GM19455 (cell line): ENCODE data around the gene SYDE2.
"Not testable (repeated sequence)": the region's sequence is repeated elsewhere in the genome, so short reads cannot be mapped to it uniquely, and the experiment has no call there.

Source experiments
- ATAC-seq: cut with Tn5 transposase; IDR thresholded peaks from one replicate; pipeline ENCODE4 v1.9.1; 2021; ENCODE audit not compliant: unreplicated experiment

Gene SYDE2, protein sequence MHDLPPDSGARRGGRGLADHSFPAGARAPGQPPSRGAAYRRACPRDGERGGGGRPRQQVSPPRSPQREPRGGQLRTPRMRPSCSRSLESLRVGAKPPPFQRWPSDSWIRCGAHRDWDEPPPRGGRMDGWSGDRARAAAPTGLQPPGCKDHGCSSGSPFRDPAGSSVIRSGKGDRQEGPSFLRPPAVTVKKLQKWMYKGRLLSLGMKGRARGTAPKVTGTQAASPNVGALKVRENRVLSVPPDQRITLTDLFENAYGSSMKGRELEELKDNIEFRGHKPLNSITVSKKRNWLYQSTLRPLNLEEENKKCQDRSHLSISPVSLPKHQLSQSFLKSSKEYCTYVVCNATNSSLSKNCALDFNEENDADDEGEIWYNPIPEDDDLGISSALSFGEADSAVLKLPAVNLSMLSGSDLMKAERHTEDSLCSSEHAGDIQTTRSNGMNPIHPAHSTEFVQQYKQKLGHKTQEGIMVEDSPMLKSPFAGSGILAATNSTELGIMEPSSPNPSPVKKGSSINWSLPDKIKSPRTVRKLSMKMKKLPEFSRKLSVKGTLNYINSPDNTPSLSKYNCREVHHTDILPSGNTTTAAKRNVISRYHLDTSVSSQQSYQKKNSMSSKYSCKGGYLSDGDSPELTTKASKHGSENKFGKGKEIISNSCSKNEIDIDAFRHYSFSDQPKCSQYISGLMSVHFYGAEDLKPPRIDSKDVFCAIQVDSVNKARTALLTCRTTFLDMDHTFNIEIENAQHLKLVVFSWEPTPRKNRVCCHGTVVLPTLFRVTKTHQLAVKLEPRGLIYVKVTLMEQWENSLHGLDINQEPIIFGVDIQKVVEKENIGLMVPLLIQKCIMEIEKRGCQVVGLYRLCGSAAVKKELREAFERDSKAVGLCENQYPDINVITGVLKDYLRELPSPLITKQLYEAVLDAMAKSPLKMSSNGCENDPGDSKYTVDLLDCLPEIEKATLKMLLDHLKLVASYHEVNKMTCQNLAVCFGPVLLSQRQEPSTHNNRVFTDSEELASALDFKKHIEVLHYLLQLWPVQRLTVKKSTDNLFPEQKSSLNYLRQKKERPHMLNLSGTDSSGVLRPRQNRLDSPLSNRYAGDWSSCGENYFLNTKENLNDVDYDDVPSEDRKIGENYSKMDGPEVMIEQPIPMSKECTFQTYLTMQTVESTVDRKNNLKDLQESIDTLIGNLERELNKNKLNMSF

GRCh38 chr1:85200463-85201339 lies at the start of gene SYDE2:
Gene SYDE2, minus strand, starts transcription at chr1:85201016. Its CDS starts 20 bp downstream, at chr1:85200996.
- ATAC-seq, result peak; percentile 87

- ATAC-seq, result not testable (repeated sequence)
Observed at GRCh38 chr1:85249042-85249441, 48.2 kb upstream of the SYDE2 start.

GRCh38 chr1:85245891-85246290 lies 45.1 kb upstream of the SYDE2 start:
- ATAC-seq, result no peak

DNA sequence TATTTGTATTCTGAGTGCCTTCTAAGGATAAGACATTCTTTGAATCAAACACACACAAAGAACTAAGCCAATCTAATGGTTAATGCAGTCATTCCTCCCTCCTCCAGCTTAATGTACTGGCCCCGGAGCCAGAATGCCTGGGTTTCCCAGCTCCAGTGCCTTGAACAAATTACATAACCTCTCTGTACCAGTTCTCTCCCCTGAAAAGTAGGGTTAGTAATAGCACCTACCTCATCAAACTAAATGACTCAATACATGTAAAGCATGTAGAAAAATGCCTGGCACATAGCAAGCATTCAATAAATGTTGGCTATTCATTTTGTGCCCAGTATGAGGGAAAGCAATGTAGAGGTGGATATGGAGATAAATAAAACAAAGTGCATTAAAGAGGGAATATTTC lies 44.6 kb upstream of the SYDE2 start:
- ATAC-seq, result no peak

DNA sequence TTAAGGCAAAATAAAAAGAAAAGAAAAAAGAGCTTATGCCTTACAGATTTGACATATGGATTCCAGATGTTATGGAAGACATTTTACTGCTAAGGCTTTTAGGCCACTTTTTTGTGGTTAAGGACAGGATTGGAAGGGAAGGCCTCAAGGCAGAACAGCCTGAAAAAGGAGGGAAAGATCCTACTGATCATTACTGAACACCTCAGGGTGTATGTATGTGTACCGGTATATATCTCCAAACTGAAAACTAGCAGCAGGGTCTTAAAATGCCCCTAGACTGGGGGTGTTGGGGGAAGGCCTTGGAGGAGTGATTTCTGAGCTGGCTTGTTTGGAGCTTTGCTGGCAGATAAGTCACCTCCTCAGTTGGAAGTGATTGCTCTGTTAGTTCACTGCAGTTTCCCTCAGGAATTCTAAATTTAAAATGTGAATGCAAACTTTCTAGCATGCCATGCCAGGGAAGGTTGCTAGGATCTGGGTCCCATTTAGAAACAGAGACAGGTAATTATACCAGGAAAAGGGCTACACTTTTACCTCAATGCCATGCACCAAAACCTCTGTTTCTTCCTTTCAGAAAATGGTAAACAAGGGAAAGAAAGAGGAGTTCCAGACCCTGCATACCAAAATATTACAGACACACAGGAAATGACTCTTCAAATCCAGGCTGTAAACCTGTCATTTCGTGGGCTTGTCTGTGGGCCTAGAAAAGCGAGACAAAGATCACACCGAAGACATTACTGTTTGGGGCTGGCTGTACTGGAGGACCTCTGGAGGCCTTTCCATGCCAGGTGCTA lies 43.6 kb upstream of the SYDE2 start:
- no peak for ATAC-seq

DNA sequence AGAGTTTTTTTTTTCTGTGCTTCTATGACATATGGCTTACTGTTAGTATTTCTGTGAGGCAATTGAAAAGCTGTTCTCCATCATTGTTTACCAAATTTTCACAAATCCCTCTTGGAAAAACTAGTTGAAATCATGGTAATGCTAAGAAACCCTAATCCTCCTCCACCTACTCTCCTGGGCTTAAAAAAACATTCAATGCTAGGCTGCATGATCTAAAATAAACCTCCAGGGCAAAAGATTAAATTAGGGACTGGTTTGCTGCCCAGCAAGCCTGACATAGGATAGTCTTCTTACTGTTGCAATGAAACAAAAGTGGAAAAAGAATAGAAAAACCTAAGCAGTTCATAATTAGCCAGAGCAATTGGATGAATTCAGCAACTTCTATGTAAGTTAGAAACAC lies 42.6 kb upstream of the SYDE2 start:
- no peak for ATAC-seq

DNA sequence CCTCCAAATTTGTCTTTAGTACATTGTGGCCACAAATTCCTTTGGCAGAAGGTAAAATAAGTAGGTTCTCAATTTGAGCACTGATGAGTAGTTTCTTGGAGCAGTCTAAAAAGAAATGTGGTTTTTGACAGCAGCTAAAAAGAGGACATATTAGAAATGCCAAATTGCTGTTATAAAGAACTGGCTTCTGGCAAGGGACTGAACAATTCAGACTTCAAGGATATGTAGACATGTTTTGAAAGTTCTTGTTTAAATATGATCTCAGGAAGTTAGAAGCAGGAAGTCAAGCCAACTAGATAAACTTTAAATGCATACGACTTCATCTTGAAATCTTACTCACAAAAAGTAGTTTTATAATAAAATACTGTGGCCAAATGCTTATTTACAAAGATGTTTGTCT lies 39.8 kb upstream of the SYDE2 start:
- no peak for ATAC-seq

GRCh38 chr1:85240174-85240601 lies 39.4 kb upstream of the SYDE2 start:
- no peak for ATAC-seq

DNA sequence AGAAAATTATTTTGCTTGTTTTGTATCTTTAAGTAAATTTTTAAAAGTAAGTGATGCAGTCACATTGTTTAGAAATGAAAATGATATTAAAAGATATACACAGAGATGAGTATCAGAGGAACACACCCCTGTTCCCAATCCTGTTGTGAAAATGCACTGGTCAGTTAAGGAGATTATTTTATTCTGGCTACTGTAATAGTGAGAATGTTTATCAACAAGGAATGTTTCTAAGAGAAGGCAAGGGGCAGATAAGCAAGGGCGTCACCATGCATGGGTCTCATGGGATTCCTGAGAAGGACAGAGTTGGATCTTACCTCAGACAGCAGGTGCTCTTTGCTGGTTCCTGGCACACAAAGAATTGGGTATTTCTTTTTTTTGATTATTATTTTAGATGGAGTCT lies 36.8 kb upstream of the SYDE2 start:
- no peak for ATAC-seq

DNA sequence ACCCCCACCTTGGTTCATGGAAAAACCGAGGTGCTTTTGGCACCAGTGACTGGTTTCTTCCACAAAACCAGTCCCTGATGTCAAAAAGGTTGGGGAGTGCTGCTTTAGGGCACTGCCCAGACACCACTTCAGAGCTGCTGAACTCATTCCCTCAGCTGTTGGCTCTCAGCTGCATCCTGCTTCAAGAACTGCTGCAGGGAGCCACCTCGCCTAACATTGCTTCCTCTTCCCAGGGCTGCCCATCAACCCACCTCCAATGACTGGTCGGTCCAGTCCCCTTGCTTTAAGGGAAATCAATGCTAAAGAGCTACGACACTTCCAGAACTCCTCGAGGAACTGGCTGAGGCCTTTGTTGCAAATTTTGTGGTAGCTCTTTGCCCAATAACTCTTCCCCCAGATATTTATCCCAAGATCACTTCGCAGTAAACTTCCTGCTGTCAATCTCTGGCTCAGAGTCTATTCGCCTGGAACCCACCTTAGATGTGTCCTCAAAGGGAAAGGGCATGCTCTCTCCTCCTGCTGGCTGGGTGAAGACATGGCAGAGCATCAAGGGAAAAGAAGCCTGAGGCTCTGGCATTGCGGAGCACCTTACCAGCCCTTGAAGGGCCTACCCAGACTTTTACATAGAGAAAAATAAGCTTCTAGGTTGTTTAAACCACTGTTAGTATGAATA lies 29.6 kb upstream of the SYDE2 start:
- ATAC-seq, result no peak

DNA sequence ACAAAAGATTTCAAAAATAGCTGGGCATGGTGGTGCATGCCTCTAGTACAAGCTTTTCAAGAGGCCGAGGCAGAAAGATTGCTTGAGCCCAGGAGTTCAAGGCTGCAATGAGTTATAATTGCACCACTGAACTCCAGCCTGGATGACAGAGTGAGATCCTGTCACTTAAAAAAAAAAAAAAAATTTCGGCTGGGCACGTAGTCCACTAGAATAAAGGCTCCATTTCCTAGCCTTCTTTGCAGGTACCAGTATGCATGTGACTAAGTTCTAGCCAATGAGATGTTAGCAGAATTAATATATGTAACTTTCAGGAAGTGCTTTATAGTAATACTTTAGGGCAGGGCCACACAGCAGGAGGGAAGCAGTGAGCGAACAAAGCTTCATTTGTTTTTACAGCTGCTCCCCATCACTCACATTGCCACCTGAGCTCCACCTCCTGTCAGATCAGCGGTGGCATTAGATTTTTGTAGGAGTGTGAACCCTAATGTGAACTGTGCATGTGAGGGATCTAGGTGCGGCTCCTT lies 28.8 kb upstream of the SYDE2 start:
- ATAC-seq, result no peak

DNA sequence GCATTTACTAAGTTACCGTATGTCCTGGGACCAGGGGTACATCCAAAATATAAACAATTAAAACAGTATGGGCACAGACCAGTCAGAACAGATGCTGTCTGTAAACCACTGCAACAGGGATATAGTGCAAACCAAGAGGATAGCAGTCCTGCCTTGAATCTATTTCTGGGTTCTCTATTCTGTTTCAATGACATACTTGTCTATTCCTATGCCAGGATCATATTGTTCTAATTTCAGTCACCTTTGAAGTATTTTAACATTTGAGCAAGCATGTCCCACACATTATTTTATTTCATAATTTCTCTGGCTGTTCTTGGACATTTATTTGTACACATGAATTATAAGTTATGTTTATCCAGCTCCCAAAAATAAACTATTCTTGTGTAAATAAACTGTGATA lies 28.2 kb upstream of the SYDE2 start:
- no peak for ATAC-seq

DNA sequence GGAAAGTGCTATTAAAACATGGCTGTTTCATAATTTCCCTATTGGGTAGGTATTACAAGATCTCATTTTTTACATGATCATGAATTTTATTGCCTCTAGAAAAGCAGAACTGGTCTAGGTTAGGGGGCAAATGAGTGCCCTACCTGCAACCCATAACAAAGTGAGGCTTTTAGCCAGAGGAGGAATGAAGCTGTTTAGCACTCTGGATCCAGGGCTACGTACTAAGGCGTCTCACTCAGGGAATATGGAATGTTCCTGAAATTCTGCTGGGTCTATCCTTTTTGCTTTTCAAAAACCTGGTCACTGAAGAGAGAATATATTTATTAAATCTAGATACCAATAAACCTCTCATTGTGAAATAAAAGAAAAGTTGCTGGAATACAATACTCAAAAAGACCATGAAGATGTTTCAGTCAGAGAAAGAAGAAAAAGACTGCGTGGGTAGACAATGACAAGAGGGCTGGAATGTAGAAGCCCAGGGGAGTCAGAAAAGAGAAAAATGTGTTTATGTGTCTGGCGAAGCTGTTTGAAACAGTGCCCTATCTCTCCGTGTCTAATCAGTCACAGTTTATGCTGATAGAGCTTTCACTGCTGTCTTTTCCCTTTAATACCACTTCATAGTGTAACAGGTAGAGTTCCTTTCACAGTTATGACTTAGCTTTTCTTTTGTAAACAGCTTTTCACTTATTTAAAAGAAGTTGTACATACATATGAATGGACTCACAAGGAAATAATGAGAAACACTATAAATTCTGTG lies 25.0 kb upstream of the SYDE2 start:
- ATAC-seq, result no peak

DNA sequence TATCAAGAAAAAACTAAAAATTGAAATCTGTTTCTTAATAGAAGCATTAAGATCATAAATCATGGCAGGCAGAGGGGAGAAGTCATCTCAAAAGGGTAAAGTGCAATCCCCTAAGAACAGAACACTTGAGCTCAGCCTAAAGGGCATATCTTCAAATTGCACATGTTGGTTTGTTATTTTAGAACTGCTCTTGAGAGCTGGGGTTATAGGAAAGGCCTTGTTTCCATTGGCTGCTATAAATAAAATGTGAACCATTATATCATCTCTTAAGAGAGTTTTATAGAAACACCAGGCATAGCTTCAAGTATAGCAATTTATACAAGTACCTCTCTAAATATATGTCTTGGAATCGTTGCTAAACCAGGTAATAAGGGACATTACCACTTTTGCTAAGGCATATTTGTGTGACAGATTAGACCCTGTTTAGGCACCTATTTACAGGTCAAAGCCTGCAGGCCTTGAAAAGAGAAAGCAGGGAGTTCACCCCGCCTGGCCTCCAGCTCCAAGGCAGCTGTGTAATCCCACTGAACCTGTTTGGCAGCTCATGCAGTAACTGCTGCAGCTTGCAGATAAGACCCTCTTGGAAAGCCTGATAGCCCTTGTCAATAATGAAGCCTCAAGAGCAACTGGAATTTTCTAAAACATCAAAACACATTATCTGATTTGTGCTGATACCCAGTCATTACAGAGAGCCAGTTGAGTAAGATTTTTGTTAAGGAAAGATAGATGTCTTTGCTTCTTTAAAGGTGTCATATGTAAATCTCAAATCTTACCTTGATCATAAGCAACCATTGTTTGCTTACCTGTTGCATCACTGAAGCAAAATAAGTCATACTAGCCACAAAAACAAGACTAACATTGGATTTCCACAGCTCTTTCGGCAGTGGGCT lies 24.2 kb upstream of the SYDE2 start:
- no peak for ATAC-seq

DNA sequence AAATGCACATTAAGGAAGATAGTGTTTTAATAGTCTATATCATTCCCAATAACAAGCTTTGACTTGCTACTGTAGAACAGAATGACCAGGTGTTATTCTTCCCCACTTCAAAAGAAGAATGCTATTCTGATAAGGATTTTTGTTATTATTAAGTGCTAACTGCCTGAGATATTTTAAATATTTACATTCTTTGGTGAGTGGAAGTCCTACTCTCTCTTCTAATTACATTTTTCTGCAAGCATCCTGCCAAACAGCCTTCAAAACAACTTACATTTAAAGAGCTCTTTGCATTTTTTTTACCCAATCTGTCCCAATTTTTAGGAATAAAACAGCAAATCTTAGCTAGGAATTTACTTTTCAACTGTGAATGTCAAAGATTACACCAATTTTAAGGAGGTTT lies 23.5 kb upstream of the SYDE2 start:
- ATAC-seq, result no peak

DNA sequence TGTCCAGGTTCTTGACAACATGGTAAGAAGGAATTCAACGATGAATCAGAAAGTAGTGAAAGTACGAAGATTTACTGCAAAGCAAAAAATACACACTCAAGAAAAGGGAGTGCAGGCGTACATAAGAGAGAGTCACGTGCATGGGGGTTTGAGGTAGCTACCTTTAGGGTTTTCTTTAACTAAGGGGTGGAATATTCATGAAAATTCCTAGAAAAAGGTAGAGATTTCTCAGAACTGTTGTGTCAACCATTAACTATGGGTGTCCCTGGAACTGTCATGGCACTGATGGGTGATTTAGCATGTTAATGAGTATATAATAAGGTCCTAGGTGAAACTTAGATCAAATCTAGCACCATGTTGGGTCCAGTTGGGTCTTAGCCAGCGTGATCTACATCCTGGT lies 22.5 kb upstream of the SYDE2 start:
- no peak for ATAC-seq

GRCh38 chr1:85220756-85221201 lies 20.0 kb upstream of the SYDE2 start:
- ATAC-seq, result no peak
